GM18508 (cell line): ENCODE results near the gene LPAR3.

ENCODE experiments used
- ATAC-seq: cut with Tn5 transposase; IDR thresholded peaks from one replicate; pipeline ENCODE4 v1.9.1; 2021; ENCODE audit warnings: moderate number of reproducible peaks; ENCODE audit not compliant: insufficient read depth, unreplicated experiment

Gene LPAR3

DNA sequence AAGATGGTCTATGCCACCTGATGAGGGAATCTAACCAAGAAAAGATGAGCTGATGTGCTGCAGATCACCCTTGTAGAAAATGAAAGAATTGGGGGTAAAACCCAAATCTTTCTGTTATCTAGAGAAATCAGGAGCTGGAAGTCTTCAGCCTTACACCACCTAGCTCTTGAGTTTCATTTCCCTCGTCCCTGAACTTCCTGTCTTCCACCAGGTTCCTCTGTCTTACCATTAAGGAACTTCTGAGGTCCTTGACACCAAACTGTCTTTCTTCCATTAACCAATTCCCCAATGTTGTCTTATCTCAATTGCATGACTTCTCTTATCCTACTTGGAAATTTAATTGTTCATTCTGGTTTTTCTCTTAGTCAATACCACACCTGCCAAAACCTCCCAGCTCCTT, 31.5 kb downstream of the LPAR3 start:
- ATAC-seq, result no peak

DNA sequence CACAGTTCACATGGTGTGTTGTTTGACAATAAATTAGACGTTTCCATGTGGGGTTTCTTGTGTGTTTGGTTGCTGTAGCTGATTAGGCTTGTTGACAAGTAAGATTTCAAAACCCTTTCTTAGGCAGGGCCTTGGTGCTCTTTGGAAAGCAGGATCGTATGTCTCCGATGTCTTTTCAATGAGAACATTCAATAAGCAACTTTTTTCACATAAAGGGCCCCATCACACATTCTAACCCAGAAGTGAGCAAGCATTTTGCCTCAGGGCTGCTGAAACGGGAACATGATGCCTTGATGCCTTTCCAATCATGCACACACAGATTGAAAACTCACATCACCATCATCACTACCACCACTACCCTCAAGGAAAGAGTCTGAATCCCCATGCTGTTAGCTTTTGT, 33.1 kb downstream of the LPAR3 start:
- no peak for ATAC-seq

DNA sequence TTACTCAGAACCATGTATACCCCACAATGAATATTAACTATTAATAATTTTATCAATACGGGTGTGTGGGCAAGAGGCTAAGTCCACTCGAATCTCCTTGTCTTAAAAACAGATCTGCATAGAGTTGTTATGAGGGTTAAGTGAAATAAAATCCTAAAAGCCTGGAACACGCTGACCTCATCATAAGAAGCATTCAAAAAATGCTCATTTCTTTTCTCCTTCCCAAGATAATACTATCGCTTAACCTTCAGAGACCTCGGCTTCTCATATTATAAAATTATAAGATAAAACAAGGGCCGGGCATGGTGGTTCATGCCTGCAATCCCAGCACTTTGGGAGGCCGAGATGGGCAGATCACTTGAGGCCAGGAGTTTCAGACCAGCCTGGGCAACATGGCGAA, 35.1 kb downstream of the LPAR3 start:
- ATAC-seq, result no peak

DNA sequence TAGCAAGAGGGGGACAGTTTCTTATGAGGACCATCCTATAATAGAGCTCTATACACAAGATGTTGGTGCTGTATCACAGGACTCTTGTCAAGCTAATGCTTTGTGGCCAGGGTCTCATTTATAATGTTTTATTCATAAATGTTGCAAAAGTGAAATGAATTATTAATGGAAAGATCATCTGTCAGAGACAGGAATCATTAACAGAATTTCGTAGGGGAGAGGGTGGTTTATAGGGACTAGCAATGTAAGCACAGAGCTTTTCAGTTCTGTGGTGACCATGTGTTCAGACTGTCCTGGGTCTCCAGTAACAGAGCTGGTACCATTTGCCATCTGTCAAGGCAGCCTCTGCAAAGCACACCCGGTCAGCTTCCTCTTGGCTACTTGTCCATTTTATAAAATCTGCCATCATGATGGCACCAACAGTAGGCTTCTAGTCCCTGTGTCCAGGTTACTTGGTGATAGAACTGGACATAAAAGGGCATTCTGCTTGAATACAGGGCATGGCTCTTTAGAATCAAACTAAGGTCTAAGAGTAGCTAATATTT, 36.2 kb downstream of the LPAR3 start:
- no peak for ATAC-seq

DNA sequence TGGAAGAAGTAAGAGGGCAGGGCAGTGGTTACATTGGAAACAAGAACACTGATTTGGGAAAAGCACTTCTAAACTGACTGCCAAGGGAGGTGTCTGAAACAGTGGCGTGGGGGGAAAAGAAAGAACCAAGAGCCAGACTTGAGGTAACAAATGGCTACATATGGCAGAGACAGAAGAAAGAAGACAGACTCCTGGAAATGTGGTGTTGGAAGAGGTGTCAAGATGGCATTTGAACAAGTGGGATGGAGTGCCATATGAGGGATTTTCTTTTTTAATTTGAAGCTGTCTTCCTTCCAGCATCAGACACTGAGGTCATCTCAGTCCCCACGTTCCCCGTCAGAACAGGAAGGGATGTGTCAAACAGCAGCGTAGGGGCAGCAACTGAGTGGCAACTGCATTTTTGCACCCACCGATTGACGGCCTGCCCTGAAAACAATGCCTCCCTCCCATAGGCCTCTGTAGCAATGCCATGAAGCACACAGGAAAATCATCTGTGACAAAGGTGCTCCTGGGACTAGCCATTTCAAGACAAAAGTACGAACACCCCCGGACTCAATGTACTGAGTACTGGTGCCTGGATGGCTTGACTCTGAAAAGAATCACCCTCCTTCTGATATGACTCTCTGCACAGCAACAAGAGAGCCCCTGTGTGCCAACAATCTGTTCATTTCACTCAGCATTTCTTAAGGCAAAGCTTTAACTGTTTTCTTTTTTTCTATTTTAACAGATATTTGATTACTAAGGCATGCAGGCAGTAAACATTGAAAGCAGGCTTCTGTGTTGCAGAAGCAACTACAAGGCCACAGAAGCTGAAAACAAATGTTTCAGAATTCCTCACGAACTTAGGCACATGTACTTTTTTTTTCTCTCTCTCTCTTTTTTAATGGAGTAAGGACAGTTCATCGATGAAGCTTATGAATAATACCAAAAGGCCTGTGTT, 37.0 kb downstream of the LPAR3 start:
- ATAC-seq, result no peak

DNA sequence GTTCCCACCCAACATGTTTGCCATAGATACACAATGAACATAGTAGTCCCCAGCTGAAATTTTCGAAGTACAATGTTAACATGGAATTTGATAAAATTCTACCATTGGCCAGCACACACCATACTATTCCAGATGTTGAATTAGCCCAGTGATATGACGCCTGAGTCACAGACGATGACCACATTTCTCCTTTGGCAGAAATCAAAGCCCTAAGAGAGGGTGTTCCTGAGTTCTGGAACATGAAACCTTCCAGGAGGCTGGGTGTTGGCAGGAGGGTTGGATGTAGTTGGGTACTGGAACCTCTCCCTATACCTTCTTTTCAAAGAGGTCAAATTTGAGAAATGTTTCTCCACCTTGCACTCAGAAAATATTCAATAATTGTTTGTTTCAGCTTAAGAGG, 37.8 kb downstream of the LPAR3 start:
- no peak for ATAC-seq

DNA sequence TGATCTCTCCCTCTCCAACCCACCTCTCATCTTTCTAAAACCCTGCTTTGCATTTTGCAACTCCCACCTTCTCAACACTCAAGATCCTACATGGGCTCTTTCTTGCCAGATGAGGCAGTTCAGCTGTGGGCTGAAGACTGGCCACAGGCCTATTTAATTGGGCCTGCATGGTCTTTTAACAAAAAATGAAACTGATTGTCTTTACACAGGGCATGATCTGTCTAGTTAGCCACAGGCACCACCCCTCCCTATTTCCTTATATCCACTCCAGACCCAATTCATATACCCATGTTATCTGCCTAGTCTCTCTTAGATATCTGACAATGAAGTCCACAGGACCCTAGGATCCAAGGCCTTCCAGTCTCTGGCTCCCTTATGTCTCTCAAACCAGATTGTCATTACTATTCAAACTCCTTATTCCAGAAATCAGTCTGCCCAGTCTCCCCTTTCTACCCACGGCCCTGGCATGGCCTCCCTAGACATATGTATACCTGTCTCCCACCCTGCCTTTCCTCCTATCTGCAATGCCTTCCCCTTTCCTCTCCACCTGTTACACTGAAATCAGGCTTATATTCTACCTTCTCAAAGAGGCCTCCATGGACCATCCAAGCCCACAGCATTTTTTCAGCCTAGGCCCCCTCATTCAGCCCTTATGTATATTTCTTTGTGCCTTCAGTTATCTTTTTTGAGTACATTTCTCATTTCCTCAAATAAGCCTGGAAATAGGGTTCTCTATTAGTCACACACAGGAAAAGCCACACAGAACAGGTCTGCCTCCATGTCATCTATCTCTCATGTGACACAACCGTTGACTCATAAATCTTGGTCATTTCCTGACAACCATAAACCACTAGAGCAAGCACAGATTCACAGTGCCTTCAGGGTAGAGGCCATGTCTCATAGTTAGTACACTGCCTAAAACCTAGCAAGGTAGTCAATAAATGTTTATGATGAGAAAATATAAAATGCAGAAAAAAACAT, 39.0 kb downstream of the LPAR3 start:
- peak; percentile 97 for ATAC-seq

DNA sequence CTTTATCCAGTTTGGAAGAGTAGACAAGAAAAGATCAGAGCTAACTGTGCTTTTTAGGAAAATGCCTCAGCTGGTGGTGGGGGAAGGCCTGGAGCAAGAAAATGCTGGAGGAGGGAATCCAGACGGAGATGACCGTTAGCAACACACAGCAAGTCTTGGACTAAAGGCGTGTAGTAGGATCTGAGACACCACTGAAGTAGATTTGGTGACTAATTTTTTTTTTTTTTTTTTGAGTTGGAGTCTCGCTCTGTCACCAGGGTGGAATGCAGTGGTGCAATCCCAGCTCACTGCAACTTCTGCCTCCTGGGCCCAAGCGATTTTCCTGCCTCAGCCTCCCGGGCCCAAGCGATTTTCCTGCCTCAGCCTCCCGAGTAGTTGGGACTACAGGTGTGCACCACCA, 41.2 kb downstream of the LPAR3 start:
- no peak for ATAC-seq

DNA sequence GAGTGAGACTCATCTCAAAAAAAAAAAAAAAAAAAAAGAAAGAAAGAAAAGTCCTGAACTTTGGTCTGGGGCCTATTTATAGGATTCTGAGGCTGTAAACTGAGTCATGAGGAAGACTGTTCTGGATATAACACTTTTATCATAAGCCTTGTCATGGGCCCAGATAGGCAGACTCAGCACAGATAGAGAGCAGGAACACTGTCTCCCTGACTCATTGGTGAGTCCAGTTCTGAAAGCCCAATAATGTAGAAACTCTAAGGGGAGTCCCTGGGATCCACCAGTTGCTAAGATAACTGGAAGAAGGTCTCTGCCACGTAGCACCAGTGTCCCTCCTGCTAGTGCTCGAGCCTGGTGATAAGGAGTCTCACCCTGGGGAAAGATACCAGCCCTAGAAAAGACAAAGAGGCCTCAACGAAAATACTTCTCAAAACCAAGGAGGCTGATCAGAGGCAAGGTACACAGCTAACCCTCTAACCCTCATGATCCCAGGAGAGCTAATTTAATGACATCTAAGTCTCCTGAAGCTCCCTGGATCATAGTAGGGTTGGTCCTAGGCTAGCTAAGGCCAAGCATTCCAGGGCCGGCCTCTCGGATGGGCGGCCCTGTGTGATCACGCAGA, 43.5 kb downstream of the LPAR3 start:
- no peak for ATAC-seq

DNA sequence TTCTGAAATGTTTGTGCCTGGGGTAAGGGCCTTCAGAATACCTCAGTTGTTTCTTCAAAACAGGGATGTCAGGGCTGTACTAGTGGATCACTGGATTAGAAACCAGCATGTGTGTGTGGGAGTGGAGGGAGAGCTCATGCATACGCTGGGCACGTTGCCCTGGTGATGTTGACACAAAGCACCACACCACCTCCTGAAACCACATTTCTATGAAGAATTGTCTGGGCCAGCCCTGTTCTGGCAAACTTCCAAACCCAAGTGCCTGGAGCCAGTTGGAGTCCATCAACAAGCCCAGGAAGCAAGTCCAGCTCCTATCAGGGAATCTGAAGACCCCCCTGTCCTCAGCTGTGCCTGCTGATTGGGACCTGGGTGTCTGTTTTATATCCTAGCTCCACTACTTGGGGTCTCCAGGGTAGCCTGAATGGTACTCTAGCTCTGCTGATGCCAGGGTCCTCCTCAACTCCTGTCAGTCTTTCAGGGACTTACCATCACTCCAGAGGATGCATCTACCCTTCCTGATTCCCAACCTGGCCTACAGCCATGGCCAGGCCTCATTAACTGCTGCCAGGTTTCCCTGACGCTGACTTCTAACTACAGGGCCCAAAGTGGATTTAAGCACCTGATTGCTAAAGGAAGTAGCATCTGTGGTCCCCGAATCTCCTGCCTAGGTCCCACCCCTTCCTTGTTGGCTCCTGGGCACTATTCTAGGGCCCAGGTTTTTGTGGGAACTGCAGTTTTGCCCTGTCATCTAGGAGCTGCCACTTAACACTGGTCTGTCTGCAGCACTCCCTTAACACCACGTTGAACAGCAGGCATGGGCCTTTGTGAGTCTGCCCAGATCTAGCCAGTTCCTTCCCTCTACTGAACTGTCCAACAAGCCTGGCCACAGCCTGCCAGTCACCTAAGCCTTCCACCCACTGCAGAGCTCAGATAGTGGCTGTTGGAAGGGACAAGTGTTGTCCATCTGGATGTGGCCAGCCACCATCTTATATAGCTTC, 45.5 kb downstream of the LPAR3 start:
- ATAC-seq, result no peak

DNA sequence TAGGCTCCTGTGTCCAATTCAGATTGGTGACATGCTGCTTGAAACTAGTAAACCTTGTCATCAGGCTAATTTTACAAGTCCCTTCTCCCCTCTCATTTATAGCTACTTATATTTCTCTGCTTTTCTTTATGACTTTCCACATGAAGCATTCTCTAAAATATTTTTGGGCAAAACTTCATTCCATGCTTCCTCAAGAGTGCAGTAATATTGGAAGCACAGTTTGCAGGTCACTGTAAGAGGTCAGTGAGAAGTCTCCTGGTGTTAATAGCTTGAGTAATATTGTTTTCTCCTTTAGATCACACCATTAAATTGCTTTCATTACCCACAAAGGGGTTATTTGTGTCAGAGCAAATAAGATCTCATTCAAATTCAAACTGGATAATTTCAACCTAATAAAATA, 46.6 kb downstream of the LPAR3 start:
- no peak for ATAC-seq

DNA sequence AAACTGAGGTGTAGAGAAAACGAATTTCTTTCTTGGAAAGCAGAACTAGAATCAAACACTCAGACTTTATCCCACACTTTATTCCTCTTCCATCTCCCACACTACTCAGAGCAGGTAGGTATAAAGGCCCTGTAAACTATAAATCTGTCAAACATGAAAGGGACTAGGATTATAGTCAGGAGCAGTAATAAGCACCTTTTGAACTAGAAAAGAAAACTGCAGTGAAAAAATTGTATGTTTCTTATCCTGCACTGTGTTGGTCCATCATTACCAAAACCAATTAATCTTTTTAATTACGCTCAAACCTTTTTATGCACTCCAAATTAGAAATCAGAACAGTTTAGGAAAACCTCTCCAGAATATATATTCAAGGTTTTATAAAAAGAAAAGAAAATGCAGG, 47.6 kb downstream of the LPAR3 start:
- ATAC-seq, result no peak

DNA sequence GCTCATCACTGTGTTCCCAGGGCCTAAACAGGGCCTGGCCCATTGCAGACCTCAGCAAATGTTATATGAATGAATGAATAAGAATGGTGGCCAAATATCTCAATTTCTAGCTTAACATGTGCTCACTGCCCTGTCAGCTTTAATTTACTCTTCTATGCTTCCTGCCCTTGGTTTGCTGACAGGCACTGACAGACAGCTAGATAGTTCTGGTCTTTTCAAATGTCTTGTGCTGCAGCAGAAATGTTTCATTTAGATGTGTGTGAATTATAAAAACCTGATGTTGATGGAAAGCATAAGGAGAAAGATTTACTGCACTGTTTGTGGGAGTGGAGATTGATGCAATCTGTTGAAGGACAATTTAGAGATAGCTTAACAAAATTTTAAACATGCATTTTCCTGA, 48.9 kb downstream of the LPAR3 start:
- no peak for ATAC-seq

DNA sequence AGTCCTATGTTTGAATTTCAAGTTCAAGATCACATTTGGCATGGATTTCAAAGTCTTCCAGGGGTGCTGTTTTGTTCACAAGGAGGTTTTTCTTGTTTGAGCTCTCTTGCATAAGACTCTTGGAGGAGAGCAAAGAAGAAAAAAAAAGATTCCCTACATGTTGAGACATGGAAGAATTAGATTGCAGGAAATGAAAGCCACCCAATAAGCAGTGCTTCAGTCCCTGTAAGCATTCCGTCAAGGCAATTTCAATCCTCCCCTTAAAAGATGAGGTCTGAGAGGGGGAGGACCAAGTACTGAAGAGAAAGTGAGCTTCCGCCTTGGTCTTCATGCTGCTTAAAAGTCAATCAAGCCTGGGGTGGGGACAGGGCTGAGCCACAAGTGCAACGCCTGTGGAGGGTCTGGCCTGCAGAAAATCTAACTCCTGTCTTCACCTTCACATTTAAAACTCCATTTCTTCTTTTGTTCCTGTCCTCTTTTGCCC, 50.2 kb downstream of the LPAR3 start:
- no peak for ATAC-seq

DNA sequence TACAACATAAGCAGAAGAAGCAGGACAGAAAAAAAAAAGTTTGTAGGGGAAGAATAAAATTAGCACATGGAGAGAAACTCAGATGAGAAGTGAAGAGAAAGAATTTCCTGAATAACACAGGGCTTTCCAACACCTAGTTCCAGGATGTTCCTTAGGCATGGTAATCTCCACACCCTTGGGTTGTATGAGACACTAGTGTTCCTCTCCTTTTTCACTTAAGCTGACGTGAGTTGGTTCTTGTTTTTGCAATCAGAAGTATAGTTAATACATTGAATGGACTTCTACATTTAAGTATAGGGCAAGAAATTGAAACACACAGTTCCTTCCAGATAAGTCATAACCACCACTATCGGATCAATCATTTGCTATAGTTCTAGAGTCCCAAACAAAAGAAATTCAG, 51.0 kb downstream of the LPAR3 start:
- ATAC-seq, result no peak

DNA sequence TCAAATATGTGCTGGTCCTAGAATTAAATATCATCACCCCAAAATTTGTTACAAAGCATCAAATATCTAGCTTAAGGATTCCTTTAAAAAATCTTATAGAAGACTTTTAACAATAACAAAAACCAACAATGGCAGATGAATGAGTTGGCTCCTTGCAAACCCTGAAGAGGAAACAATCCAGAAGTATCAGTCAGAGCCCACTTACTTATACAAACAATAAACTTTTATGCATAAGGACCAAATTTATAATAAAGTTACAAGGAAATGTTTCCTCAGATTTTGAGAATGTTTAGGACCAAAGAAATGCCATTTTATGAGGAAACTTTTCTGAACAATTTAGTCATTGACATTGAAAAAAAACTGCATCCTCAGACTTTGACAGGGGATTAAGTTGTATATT, 52.7 kb downstream of the LPAR3 start:
- no peak for ATAC-seq

DNA sequence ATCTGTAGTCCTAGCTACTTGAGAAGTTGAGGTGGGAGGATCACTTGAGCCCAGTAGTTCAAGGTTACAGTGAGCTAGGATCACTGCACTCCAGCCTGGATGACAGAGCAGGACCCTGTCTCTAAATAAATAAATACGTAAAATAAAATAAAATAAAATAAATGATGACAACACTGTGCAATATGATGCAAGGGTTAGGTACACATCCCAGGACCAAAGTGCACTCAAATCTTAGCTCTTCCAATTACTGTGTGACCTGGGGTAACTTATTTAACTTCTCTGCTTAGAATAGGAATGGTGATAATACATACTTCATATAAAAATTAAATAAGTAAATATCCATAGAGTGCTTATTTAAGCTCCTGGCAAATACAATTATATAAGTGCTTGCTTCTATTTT, 53.5 kb downstream of the LPAR3 start:
- ATAC-seq, result no peak

DNA sequence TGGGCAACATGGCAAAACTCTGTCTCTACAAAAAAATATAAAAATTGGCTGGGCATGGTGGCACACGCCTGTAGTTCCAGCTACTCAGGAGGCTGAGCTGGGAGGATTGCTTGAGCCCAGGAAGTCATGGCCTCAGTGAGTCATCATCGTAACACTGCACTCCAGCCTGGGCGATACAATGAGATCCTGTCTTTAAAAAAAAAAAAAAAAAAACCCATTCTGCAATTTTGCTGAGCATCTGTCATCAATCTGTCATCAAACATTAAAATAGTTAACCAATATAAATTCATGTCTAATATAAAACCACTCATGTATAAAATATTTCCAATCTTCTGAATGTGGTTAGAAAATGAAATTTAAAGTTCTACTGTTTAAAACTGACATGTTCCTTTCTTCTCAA, 56.9 kb downstream of the LPAR3 start:
- ATAC-seq, result no peak

DNA sequence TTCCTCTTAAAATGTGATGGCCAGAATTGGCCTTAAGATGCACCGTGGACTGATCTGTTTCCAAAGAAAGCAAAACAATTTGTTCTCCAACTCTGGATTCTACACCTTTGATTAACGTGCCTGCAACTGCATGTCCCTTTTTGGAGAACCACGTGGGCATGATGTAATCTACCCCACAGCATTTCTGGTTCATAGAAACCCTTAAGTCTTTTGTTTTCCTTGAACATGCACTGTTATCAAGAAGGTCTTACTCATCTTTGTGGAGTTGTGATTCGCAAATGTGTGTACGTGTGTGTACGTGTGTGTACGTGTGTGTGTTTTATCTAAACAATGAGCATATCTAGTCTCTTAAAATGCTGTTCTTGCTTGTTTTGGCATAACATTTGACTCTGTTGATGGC, 57.8 kb downstream of the LPAR3 start:
- ATAC-seq, result no peak
